DOHH2 (cell line): ENCODE measurements around the gene TRAPPC14.

Experiments
- CTCF ChIP-seq: fragments of 200-600 bp; sonication (generic); IDR thresholded peaks from one replicate; pipeline ENCODE4 v1.5.1; 2014; ENCODE audit warnings: antibody characterized with exemption, mild to moderate bottlenecking, low read depth, low read length; ENCODE audit not compliant: poor library complexity, severe bottlenecking
- EZH2phosphoT487 ChIP-seq: fragments of 200-600 bp; sonication (generic); IDR thresholded peaks from 2 replicates; pipeline ENCODE4 v1.6.1; 2017; ENCODE audit warnings: borderline replicate concordance, mild to moderate bottlenecking, antibody characterized with exemption, low read length, moderate library complexity, mixed read lengths

- no peak for TF ChIP-seq CTCF
- no peak for TF ChIP-seq EZH2phosphoT487
Observed at GRCh38 chr7:100106633-100107032, 51.9 kb downstream of the TRAPPC14 start.
